HepG2 (cell line): ENCODE measurements around the gene OR10A3. TPM values are rescaled to one million over a fixed set of nuclear protein-coding genes. Genes with fewer than 3 reads are reported as not detected.

Experiments used
- ETV5 ChIP-seq: IDR thresholded peaks from 2 replicates; pipeline ENCODE4 v1.6.1; 2018; ENCODE audit warnings: missing biosample characterization, missing genetic modification reagents, inconsistent platforms, borderline replicate concordance
- FOXK2 ChIP-seq: fragments of 450-650 bp; IDR thresholded peaks from 2 replicates; pipeline ENCODE4 v1.6.1; 2016
- FOXM1 ChIP-seq: sonication (generic); formaldehyde crosslinking; IDR thresholded peaks from 2 replicates; pipeline ENCODE4 v1.5.0; 2020; ENCODE audit warnings: missing genetic modification reagents
- FOXP1 ChIP-seq, 2 experiments: fragments of 450-650 bp in 1 of 2; IDR thresholded peaks; 2 replicates each; pipeline ENCODE4 v1.6.1; 2017 to 2018; ENCODE audit warnings: antibody characterized with exemption in 1 of 2
- GABPB1 ChIP-seq: IDR thresholded peaks from 2 replicates; pipeline ENCODE4 v1.6.1; 2016; ENCODE audit warnings: mild to moderate bottlenecking, missing genetic modification reagents, moderate library complexity, missing compliant biosample characterization
- ISL2 ChIP-seq: sonication (generic); formaldehyde crosslinking; IDR thresholded peaks from 2 replicates; pipeline ENCODE4 v1.5.0; 2020; ENCODE audit warnings: missing genetic modification reagents
- ZFP36L1 ChIP-seq: sonication (generic); formaldehyde crosslinking; IDR thresholded peaks from 2 replicates; pipeline ENCODE4 v1.8.0; 2022; ENCODE audit warnings: mild to moderate bottlenecking, missing genetic modification reagents, moderate library complexity
- ZNF17 ChIP-seq: sonication (generic); formaldehyde crosslinking; IDR thresholded peaks from 2 replicates; pipeline ENCODE4 v1.5.0; 2020; ENCODE audit warnings: mild to moderate bottlenecking, missing genetic modification reagents
- ZNF331 ChIP-seq: sonication (generic); formaldehyde crosslinking; IDR thresholded peaks from 2 replicates; pipeline ENCODE4 v1.4.0; 2020; ENCODE audit warnings: missing genetic modification reagents
- polyA plus RNA-seq, 8 experiments: library from polyadenylated mRNA; depleted of rRNA in 3 of 8; stranded (reverse) in 7 of 8; unstranded in 1 of 8; fragments of >200 nt; fragmentation: Illumina TruSeq in 4 of 8; extraction: Trizol in 4 of 8; gene quantifications; 2 replicates each; pipeline versions ENCODE4 v1.2.1 to v1.2.3, GENCODE V29; 2011 to 2016; ENCODE audit warnings: low read depth in 4 of 8, missing spikeins in 1 of 8, mixed read lengths in 1 of 8; ENCODE audit not compliant: insufficient read depth in 1 of 8
- total RNA-seq, 5 experiments: library from RNA; depleted of rRNA; stranded (reverse); fragments of >200 nt; fragmentation: Illumina TruSeq; extraction: Trizol; gene quantifications; 2 replicates each; pipeline ENCODE4 v1.2.3, GENCODE V29; 2016; ENCODE audit warnings: low read depth in 1 of 5
- TF ChIP-seq, protein P1 (sequence below): sonication (generic); formaldehyde crosslinking; IDR thresholded peaks from 2 replicates; pipeline ENCODE4 v1.4.0; 2020; ENCODE audit warnings: mild to moderate bottlenecking, missing genetic modification reagents, borderline replicate concordance
- TF ChIP-seq, protein P2 (sequence below): sonication (generic); formaldehyde crosslinking; IDR thresholded peaks from 2 replicates; pipeline ENCODE4 v1.5.0; 2020; ENCODE audit warnings: mild to moderate bottlenecking, missing genetic modification reagents
- TF ChIP-seq, protein P3 (sequence below): sonication (generic); formaldehyde crosslinking; IDR thresholded peaks from 2 replicates; pipeline ENCODE4 v1.5.1; 2020; ENCODE audit warnings: mild to moderate bottlenecking, moderate library complexity, missing genetic modification reagents
- TF ChIP-seq, protein P4 (sequence below): IDR thresholded peaks from 2 replicates; pipeline ENCODE4 v1.6.1; 2016; ENCODE audit warnings: low read depth, missing genetic modification reagents, missing compliant biosample characterization

Gene OR10A3
- total and polyA plus RNA-seq, 2 of the 13 experiments (the other 11 are each of a cell fraction or from before 2014, with no cell fraction given), result not detected

DNA sequence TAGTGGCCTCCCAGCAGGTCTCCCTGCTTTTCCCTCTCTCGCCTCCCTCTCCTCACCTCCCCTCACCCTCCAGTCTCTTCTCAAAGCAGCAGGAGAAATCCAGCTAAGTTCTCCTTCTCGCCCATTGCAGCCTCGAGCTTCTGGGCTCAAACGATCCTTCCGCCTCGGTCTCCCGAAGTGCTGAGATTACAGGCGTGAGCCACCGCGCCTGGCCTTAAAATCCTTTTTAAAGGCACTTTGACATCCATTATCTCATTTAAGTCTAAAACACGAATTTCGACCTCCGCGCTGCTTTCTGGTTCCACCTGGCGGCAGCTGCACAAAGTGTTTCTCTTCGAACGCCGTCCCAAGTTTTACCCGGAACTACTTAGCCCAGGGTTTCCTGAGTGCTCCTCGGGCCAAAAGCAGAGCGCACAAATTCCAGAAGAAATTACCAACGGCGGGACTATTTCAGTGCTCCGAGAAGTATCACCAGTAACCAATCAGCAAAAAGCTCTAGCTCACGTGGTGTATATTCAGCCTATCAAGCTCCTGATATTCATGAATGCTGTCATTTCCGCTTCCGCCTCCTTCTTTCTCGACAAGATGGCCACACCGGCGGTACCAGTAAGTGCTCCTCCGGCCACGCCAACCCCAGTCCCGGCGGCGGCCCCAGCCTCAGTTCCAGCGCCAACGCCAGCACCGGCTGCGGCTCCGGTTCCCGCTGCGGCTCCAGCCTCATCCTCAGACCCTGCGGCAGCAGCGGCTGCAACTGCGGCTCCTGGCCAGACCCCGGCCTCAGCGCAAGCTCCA lies 45.5 kb upstream of the OR10A3 start, which contains the start of gene EIF3F (continued):
- TF ChIP-seq ZFP36L1 (CRISPR knock-in tag) (no peak), ETV5 (CRISPR knock-in tag) (peak; percentile 34; the same call in 1 of the 2 replicates), FOXP1 (IDR thresholded peaks at IDR 0.05) (no peak), FOXP1 (CRISPR knock-in tag; IDR thresholded peaks at IDR 0.05) (0 out of 2 replicates have a peak, but pooled peaks have one; percentile 39), ZNF331 (peak; percentile 62; the same call in 1 of the 2 replicates), ISL2 (CRISPR knock-in tag) (peak; percentile 41; the same call in 1 of the 2 replicates), GABPB1 (CRISPR knock-in tag) (peak; percentile 95), FOXM1 (CRISPR knock-in tag) (0 out of 2 replicates have a peak, but pooled peaks have one; percentile 77), FOXK2 (peak; percentile 33; the same call in 1 of the 2 replicates), ZNF17 (CRISPR knock-in tag) (no peak)
- TF ChIP-seq, protein P1, sequence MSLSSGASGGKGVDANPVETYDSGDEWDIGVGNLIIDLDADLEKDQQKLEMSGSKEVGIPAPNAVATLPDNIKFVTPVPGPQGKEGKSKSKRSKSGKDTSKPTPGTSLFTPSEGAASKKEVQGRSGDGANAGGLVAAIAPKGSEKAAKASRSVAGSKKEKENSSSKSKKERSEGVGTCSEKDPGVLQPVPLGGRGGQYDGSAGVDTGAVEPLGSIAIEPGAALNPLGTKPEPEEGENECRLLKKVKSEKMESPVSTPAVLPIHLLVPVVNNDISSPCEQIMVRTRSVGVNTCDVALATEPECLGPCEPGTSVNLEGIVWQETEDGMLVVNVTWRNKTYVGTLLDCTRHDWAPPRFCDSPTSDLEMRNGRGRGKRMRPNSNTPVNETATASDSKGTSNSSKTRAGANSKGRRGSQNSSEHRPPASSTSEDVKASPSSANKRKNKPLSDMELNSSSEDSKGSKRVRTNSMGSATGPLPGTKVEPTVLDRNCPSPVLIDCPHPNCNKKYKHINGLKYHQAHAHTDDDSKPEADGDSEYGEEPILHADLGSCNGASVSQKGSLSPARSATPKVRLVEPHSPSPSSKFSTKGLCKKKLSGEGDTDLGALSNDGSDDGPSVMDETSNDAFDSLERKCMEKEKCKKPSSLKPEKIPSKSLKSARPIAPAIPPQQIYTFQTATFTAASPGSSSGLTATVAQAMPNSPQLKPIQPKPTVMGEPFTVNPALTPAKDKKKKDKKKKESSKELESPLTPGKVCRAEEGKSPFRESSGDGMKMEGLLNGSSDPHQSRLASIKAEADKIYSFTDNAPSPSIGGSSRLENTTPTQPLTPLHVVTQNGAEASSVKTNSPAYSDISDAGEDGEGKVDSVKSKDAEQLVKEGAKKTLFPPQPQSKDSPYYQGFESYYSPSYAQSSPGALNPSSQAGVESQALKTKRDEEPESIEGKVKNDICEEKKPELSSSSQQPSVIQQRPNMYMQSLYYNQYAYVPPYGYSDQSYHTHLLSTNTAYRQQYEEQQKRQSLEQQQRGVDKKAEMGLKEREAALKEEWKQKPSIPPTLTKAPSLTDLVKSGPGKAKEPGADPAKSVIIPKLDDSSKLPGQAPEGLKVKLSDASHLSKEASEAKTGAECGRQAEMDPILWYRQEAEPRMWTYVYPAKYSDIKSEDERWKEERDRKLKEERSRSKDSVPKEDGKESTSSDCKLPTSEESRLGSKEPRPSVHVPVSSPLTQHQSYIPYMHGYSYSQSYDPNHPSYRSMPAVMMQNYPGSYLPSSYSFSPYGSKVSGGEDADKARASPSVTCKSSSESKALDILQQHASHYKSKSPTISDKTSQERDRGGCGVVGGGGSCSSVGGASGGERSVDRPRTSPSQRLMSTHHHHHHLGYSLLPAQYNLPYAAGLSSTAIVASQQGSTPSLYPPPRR, result no peak
- TF ChIP-seq, protein P2, sequence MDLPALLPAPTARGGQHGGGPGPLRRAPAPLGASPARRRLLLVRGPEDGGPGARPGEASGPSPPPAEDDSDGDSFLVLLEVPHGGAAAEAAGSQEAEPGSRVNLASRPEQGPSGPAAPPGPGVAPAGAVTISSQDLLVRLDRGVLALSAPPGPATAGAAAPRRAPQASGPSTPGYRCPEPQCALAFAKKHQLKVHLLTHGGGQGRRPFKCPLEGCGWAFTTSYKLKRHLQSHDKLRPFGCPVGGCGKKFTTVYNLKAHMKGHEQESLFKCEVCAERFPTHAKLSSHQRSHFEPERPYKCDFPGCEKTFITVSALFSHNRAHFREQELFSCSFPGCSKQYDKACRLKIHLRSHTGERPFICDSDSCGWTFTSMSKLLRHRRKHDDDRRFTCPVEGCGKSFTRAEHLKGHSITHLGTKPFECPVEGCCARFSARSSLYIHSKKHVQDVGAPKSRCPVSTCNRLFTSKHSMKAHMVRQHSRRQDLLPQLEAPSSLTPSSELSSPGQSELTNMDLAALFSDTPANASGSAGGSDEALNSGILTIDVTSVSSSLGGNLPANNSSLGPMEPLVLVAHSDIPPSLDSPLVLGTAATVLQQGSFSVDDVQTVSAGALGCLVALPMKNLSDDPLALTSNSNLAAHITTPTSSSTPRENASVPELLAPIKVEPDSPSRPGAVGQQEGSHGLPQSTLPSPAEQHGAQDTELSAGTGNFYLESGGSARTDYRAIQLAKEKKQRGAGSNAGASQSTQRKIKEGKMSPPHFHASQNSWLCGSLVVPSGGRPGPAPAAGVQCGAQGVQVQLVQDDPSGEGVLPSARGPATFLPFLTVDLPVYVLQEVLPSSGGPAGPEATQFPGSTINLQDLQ, result no peak
- TF ChIP-seq, protein P3, sequence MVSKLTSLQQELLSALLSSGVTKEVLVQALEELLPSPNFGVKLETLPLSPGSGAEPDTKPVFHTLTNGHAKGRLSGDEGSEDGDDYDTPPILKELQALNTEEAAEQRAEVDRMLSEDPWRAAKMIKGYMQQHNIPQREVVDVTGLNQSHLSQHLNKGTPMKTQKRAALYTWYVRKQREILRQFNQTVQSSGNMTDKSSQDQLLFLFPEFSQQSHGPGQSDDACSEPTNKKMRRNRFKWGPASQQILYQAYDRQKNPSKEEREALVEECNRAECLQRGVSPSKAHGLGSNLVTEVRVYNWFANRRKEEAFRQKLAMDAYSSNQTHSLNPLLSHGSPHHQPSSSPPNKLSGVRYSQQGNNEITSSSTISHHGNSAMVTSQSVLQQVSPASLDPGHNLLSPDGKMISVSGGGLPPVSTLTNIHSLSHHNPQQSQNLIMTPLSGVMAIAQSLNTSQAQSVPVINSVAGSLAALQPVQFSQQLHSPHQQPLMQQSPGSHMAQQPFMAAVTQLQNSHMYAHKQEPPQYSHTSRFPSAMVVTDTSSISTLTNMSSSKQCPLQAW (CRISPR knock-in tag), result peak; percentile 87
- TF ChIP-seq, protein P4, sequence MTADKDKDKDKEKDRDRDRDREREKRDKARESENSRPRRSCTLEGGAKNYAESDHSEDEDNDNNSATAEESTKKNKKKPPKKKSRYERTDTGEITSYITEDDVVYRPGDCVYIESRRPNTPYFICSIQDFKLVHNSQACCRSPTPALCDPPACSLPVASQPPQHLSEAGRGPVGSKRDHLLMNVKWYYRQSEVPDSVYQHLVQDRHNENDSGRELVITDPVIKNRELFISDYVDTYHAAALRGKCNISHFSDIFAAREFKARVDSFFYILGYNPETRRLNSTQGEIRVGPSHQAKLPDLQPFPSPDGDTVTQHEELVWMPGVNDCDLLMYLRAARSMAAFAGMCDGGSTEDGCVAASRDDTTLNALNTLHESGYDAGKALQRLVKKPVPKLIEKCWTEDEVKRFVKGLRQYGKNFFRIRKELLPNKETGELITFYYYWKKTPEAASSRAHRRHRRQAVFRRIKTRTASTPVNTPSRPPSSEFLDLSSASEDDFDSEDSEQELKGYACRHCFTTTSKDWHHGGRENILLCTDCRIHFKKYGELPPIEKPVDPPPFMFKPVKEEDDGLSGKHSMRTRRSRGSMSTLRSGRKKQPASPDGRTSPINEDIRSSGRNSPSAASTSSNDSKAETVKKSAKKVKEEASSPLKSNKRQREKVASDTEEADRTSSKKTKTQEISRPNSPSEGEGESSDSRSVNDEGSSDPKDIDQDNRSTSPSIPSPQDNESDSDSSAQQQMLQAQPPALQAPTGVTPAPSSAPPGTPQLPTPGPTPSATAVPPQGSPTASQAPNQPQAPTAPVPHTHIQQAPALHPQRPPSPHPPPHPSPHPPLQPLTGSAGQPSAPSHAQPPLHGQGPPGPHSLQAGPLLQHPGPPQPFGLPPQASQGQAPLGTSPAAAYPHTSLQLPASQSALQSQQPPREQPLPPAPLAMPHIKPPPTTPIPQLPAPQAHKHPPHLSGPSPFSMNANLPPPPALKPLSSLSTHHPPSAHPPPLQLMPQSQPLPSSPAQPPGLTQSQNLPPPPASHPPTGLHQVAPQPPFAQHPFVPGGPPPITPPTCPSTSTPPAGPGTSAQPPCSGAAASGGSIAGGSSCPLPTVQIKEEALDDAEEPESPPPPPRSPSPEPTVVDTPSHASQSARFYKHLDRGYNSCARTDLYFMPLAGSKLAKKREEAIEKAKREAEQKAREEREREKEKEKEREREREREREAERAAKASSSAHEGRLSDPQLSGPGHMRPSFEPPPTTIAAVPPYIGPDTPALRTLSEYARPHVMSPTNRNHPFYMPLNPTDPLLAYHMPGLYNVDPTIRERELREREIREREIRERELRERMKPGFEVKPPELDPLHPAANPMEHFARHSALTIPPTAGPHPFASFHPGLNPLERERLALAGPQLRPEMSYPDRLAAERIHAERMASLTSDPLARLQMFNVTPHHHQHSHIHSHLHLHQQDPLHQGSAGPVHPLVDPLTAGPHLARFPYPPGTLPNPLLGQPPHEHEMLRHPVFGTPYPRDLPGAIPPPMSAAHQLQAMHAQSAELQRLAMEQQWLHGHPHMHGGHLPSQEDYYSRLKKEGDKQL (CRISPR knock-in tag), result 0 out of 2 replicates have a peak, but pooled peaks have one; percentile 11
